HL-60/S4 (cell line): Measurements from ENCODE around the gene DDA1.
"Not testable (repeated sequence)": the region's sequence is repeated elsewhere in the genome, so short reads cannot be mapped to it uniquely, and the experiment has no call there.

Experiments used
- in situ Hi-C: fragments of 300-500 bp; cut with MboI; formaldehyde crosslinking; loops from 2 replicates; pipeline ENCODE4 v1.14.3; 2022; ENCODE audit warnings: low sequenced_read_pairs

Gene DDA1

GRCh38 chr19:17286263-17286662, 23.1 kb upstream of the DDA1 start:
- in situ Hi-C loops, result loop anchor here (5.0 kb wide), 1 partner anchor 101 kb away; no protein-coding TSS in a partner anchor

GRCh38 chr19:17286752-17287151, 22.6 kb upstream of the DDA1 start:
- in situ Hi-C loops, result loop anchor here (5.0 kb wide), 1 partner anchor 101 kb away; no protein-coding TSS in a partner anchor

- in situ Hi-C loops, result loop anchor here (5.0 kb wide), 1 partner anchor 98 kb away; no protein-coding TSS in a partner anchor
Measured at GRCh38 chr19:17289489-17289888, 19.9 kb upstream of the DDA1 start.

- in situ Hi-C loops, result no loop called here
Measured at GRCh38 chr19:17292301-17293074, 16.9 kb upstream of the DDA1 start.

- in situ Hi-C loops, result no loop called here
Measured at GRCh38 chr19:17293605-17294004, 15.8 kb upstream of the DDA1 start.

GRCh38 chr19:17294051-17294891, 15.1 kb upstream of the DDA1 start:
- in situ Hi-C loops, result no loop called here

GRCh38 chr19:17295551-17295950, 13.8 kb upstream of the DDA1 start:
- in situ Hi-C loops, result not testable (repeated sequence)

- in situ Hi-C loops, result no loop called here
Measured at GRCh38 chr19:17296273-17296672, 13.1 kb upstream of the DDA1 start.

GRCh38 chr19:17296976-17297375, 12.4 kb upstream of the DDA1 start:
- in situ Hi-C loops, result no loop called here

- in situ Hi-C loops, result no loop called here
Measured at GRCh38 chr19:17300992-17301619, 8.3 kb upstream of the DDA1 start.

GRCh38 chr19:17302391-17303166, 6.8 kb upstream of the DDA1 start:
- in situ Hi-C loops, result no loop called here

GRCh38 chr19:17303167-17303939, 6.0 kb upstream of the DDA1 start, which contains the start of gene ABHD8:
ABHD8 (minus strand) TSS chr19:17303425; CDS start chr19:17301616, 1,809 bp downstream.
- in situ Hi-C loops, result no loop called here

- in situ Hi-C loops, result no loop called here
Measured at GRCh38 chr19:17303940-17304267, 5.5 kb upstream of the DDA1 start.

- in situ Hi-C loops, result no loop called here
Measured at GRCh38 chr19:17304386-17305215, 4.8 kb upstream of the DDA1 start.

GRCh38 chr19:17305216-17305516, 4.2 kb upstream of the DDA1 start:
- in situ Hi-C loops, result no loop called here

GRCh38 chr19:17305517-17306284, 3.7 kb upstream of the DDA1 start, which contains the start of gene MRPL34:
MRPL34 (plus strand) TSS chr19:17305872; CDS start chr19:17305893, 21 bp downstream.
- in situ Hi-C loops, result no loop called here

GRCh38 chr19:17306285-17306714, 3.1 kb upstream of the DDA1 start:
- in situ Hi-C loops, result no loop called here

GRCh38 chr19:17307876-17308377, 1.4 kb upstream of the DDA1 start:
- in situ Hi-C loops, result no loop called here
